GM21381 (cell line): ENCODE results near the gene WWC1.
"Not testable (repeated sequence)": the region's sequence is repeated elsewhere in the genome, so short reads cannot be mapped to it uniquely, and the experiment has no call there.

Source experiments
- ATAC-seq: cut with Tn5 transposase; IDR thresholded peaks from one replicate; pipeline ENCODE4 v1.9.1; 2021; ENCODE audit warnings: mild to moderate bottlenecking, moderate library complexity; ENCODE audit not compliant: unreplicated experiment

Gene WWC1

DNA sequence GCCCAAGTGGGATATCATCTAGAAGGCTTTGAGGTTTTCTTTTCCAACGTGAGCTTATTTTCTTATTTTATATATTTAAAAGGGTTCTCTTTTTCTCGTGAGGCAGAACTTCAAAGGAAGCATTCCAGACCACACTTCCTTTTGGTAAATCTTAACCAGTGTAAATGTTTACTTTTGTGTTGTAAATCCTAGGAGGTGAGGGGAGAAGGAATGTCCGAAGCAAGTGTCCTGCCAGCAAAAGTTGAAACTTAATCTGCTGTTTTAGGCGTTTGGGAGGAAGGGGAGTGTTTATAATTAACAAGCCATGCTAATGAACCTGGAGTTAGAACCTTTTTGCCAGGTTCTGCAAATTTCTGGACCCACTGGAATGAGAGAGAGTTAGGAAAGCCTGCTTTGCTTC, 37.9 kb downstream of the WWC1 start:
- no peak for ATAC-seq

DNA sequence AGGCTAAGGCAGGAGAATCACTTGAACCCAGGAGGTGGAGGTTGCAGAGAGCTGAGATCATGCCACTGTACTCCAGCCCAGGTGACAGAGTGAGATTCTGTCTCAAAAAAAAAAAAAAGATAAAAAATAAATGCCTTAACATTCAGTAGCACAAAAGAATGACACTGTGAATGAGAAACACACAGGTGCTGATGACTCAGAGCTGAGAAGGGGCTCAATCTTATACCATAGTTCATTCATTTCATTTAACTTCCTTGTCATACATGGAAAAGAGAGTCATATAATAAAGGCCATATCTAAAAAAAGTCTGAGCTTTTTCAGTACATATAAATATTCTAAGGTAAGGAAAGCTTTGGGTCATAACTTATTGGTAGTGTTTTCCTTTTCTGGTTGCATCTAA, 40.6 kb downstream of the WWC1 start:
- ATAC-seq, result no peak

DNA sequence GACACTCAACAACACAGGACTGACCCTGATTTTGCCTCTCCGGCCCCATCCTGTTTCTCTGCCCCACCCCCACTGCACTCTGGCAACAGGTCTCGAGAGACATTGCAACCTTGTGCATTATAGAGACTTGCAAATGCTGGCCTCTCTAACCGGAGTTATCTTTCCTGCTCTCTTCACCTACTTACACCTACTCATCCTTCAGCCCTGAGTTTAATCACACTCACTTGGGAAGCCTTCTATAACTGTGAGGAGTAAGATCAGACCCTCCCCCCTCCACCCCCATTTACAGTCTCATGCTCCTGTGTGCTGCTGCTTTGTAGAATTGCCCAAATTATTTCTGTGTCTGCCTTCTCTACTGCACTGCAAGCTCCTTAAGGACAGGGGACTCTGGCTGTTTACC, 42.8 kb downstream of the WWC1 start:
- no peak for ATAC-seq

DNA sequence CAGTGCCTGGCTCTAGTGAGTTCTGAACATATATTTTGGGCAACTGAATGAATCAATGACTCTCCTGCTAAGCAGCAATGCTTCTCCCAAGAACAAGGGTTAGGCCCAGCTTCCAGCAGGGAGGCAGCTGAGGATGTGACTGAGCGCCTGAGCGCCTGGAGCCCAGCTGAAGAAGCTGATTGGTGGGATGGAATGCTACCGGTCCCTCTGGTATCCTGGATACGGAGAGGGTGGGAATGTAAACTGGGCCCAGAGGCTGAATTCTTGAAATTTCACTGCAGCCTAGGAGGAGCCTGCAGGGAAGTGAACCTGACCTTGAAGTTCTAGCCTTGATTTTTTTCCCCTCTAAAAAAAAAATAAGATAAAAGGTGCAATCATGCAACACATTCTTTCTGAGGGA, 43.2 kb downstream of the WWC1 start:
- no peak for ATAC-seq

DNA sequence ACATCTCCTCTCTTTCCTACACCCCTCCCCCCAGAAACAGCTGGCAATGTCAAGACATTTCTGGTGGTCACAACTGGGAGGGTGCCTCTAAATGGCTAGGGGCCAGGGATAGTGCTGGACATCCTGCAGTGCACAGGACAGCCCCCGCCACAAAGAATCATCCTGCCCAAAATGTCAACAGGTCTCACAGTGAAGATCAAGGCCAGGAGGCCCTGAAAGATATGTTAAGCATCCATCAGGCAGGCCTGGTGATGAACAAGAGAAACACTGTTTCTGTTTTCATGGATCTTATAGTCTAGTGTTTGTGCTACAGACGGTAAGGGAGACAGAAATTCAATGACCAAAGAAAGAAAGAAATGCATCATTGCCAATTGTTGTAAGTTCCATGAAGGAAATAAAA, 45.9 kb downstream of the WWC1 start:
- no peak for ATAC-seq

DNA sequence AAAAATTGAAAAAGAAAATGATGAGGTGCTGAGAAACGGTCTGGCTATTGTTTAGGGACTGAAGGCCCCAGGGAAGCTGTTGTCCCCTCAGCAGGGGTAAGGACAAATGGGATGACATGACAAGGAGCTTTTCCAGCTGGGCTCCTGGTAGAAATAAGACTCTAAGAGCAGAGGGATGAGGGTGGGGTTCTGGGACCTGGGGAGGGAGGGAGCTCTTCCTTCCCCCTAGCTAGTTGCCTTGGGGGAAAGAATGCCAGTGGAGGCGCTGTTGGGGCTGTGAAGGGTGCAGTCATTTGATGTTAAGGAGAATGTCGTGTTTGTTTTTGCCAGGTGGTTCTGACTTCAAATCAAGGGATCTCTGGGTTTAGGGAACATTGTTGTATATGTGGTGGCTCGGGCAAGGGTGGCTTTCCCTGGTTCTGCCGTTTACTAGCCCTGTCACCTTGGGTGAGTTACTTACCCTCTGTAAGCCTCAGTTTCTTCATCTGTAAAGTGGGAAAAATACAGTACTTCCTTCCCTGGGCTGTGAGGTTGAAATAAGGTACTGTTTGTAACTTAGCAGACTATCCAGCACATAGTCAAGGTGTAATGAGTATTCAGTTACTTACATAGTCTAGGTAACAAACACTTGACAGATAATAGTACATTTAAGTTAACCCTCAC, 47.8 kb downstream of the WWC1 start:
- no peak for ATAC-seq

DNA sequence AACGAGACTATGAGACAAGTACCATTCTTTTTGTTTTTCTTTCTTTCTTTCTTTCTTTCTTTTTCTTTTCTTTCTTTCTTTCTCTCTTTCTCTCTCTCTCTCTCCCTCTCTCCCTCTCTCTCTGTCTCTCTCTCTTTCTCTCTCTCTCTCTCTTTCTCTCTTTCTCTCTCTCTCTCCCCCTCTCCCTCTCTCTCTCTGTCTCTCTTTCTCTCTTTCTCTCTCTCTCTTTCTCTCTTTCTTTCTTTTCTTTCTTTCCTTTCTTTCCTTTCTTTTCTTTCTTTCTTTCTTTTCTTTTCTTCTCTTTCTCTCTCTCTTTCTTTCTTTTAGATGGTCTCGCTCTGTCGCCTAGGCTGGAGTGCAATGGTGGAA, 48.3 kb downstream of the WWC1 start:
- ATAC-seq, result not testable (repeated sequence)

DNA sequence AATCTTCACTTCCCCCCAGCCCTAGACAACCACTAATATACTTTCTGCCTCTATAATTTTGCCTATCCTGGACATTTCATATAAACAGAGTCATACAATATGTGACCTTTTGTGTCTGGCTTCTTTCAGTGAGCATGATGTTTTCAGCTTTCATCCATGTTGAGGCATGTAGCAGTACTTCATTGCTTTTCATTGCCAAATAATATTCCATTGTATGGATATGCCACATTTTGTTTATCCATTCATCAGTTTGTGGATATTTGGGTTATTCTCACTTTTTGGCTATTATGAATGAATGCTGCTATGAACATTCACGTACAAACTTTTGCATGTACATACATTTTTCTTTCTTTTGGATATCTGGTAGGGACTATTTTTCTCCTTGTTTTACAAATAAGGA, 49.0 kb downstream of the WWC1 start:
- no peak for ATAC-seq

DNA sequence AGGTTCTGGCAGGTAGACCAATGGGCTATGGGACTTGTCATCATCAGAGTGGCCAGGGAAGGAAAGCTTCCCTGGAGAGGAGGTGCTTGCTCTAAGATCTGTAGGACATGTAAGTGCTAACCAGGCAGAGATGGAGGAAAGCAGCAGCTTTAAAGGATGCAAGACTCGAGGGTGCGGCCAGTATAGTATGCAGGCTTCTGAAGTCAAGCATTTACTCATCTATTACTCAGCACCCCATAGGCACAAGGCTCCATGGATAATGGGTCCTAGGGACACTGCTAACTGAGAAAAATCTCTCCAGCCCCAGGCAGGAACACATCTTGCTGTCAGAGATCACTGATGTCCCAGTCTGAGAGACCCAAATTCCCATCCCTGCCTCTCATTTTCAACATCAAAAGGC, 49.7 kb downstream of the WWC1 start:
- no peak for ATAC-seq

DNA sequence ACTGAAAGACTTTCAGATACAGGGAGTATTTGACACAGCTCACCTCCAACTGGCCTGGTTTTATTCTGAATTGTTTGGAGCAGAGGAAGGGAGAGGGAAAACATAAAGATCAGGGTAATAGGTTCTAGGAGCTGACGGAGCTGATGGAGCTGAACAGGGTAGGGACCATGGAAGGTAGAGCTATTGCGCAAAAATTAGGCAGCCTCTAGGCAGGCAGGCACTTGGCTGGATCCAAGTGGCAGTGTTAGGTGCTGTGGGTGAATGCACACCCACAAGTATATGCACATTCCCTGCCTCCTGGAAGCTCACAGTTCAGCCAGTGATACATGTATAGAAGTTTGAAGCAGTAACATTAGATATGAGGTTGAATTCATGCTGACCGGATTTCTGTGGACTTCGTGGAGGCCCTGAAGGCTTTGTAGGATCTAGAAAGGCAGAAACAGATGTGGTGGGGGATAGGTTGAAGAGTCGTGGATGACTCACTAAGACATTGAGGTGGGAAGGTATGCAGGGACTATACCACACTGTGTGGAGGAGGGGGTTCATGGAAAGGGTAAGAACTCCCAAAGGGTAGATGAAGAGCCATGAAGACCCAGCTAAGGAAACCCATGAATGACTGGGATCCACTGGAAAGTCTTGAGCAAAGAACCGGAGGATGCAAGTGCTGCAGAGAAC, 50.8 kb downstream of the WWC1 start:
- no peak for ATAC-seq

DNA sequence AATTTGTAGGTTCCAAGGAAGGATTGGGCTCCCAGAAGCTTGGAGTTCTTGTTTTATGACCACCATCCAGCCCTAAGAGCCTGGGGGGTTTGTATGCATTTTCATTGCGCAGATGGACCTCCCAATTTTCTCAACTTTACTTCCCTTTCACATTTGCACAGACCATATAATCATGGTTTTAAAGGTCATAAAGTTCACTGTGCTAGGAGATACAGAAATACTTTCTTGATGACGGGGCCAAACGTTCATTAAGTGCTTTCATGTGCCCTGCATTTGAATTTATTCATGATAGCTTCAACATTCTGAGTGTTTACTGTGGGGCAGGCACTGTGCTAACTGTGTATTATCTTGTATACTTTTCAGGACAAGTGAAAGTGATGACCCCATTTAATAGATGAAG, 51.5 kb downstream of the WWC1 start:
- ATAC-seq, result no peak

DNA sequence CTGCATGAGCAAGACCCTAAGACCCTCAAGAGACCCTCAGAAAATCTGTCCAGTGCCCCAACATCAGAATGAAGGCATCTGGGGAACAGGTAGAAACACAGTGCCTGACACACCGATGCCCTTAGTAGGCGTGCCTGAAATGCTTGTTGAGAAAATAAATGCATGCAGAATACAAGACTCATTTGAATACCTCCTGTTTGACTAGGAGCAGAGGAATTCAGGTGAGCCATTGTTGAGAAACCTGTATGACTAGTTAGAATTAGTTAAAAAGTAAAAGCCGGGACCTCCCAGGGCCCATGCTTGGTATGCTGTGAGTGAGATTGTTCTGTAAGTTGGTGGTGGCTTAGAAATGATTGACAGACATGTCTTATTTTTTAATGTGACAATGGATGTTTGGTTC, 55.0 kb downstream of the WWC1 start:
- no peak for ATAC-seq

DNA sequence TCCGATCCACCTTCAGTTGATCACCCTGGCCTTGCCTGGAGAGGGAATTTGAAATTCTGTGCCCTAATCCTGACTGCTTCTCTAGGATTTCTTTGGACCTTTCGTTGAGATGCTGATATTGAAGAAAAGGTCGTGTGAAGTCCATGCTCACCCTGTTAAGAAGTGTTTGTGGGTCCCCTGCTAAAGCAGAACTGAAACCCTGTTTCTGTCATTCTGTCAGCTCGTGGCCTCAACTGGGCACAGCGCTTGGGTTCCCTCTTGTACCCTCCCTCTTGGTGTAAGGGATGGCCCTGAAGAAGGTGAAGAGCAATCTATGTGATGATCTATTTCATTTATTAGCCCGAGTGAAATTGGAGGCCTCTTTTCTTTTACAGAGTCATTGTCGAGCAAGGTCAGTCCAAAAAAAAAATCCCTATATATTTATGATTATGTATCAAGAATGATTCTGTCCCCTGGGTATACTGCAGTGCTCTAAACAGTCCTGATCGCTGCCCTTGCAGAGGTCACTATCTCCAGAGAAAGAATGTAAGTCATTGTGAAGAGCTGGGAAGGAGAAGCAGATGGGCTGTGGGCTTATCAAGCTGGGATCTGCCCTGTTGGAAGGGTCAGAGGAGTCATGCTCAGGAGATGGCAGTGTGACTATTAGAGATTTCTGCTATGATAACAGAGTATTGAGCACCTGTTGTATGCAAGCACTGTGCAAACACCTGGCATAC, 56.1 kb downstream of the WWC1 start:
- no peak for ATAC-seq

DNA sequence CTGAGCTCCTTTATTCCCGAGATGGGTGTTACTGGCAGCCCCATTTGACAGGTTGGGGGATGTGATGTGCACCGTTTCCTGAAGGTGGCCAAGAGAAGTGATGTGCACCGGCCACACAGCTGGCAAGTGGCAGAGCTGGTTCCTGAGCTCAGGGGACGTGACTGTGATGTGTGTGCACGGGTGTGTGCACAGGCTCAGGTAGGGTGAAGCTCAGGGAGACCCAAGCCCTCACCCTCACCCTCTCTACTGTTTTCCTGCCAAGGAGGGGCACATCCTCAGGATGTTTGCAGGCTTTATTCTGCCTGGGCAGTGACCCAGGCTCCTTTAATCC, 56.6 kb downstream of the WWC1 start:
- ATAC-seq, result no peak

DNA sequence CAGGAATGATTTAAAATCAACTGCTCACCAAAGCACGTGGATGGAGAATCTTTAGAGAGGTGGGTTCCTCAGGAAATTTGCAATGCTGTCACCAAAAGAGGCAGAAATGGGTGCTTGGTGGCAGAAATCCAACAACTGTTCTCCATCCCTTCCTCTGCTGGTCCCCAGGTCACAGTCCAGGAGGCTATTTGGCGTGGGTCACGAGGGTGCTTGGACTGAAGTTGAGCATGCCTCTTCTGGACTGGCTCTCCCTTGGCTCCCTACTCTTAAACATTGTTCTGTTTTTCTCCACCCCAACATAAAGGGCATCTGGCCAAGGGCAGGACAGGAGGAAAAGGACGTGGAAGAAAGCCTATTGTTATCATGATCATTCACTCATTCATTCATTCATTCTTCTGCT, 58.9 kb downstream of the WWC1 start:
- ATAC-seq, result no peak

DNA sequence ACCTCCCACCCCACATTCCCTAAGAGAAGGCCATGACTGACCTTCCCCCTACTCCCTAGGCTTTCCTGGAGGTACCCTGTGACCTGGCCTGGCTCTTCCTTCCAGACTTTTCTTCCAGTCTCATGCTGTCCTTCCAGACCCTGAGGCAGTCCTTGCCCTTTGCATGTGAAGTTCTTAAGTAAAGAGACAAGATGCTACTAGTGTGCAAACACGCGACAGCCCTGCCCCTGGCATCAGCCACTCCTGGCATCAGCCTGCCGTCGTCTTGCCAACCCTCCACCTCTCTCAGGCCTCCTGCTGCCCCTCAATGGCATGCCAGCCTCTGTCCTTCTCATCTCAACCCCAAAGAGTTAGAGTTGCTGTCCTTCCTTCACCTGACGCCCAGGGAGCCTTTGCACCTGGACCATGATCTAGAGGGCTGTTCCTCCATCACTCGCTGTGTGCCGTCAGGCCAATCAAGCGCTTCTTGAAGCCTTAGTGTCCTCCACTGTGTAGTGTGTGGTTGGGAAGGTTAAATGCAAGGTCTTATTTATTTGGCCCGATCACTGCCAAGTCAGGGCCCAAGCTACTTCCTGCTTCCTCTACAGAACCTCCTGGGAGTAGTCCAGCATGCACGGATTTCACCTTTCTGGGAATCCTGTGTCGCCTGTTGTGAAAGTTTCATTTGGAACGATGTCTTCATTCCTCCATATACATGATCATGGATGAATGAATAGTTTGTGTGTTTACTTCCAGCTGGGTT, 61.9 kb downstream of the WWC1 start:
- no peak for ATAC-seq

DNA sequence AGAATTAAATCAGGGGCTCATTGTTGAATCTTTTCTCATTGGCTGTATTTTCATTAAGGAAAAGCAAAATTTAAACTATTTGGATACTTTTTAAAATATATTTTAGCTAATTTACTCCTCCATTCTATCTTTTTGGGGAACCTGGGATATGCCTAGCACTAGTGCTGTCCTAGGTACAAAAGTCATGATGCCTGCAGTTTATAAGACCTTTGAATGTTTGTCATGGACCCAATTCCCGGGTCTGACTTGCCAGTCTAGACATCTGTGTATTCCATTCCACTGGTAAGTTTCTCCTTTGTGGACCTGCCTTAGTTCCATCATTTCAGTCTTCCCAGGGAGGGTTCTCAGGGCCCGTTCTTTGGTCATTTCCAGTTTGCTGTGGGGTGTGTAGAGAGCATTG, 63.0 kb downstream of the WWC1 start:
- no peak for ATAC-seq

DNA sequence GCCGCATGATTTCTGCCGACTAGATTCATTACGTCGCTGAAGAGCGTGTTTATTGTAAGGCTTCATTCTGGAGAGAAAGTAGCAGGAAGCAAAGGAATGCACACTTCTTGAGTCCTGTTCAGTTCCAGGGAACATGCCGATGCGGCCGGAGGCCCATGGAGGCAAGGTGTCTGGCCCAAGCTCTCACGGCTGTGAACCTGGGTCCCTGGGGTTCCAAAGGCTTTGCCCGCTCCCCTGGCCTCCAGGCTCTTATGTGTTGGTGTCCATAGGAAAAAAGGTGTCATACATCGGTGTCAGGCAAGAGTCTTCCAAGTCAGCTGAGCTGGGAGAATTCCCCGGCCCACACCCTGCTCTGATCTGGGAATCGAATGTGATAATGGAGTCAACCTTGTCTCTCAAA, 64.7 kb downstream of the WWC1 start:
- no peak for ATAC-seq

DNA sequence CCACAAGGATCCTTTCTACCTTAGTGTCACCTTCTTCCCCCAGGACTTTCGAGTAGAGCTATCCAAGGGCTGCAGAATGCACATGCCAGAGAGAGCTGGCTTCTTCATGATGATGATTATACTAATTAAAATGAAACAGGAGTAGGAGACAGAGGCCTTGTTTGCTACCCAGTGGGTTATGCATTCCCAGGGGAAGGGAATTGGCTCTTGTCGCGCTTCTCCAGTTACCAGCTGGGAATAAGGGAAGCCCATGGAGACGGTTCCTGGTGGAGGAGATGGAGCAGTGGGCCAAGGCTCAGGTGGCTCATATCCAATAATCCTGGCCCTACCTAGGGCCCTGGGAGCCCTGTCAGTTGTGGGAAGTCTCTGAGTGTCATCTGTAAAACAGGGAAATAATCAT, 65.1 kb downstream of the WWC1 start:
- ATAC-seq, result no peak

DNA sequence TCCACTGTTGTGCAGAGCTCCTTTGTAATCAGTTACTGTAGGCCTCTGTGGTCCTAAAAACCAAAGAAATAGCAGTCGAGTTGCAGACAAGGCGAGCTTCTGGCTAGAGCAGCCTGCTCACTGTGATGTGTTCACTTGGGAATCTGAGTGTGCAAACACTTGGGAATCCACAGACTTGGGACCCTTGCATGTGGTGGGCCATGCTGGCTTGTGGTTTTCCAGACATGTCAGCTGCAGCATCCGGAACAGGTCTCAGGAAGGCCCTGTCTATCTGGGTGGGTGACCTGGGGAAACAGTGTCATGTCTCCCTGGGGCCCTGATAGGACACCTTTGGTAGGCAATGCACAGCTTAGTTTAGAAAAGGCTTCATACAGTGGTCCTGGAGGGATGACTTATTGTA, 66.4 kb downstream of the WWC1 start:
- ATAC-seq, result no peak

DNA sequence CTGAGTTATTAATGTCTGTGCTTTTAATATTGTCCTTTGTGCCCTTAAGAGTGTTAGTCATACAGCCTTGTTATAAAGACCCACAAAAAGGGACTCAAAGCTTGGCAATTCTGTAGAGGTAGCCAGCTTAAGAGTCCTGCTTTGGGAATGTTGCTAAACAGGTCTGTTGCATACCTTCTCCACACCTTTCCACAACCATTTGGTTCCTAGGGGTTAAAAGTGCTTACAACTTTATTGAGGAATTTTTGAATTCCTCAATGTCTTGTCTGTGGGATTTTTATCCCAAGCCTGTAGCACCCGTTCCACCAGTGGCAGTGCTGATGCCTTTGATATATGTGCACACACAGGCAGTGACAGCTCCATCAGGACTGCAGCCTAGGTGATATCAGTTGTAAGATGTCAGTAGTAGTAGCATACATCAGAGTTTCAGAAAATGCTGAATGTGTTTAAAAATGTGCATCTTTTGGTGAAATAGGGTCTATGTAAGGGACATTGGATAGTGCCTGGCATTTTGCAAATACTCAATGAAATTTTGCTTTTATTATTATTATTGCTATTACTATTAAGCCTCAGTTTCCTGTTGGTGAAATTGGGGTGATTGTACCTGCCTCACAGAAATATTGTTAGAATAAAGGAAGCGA, 68.5 kb downstream of the WWC1 start:
- no peak for ATAC-seq
